Panc1 (cell line): ENCODE data around the gene GALNT13.

Experiments used
- CTCF ChIP-seq: fragments of 450-650 bp; IDR thresholded peaks from 2 replicates; pipeline ENCODE4 v1.5.1; 2017; ENCODE audit warnings: mild to moderate bottlenecking
- POLR2AphosphoS5 ChIP-seq: IDR thresholded peaks from 2 replicates; pipeline ENCODE4 v1.6.1; 2012; ENCODE audit warnings: mild to moderate bottlenecking, low read depth, low read length, moderate library complexity
- REST ChIP-seq, 2 experiments: IDR thresholded peaks; 2 replicates each; pipeline ENCODE4 v1.6.1; 2011 to 2012; ENCODE audit warnings: low read depth in 2 of 2, control low read depth in 1 of 2, low read length in 1 of 2, mild to moderate bottlenecking in 1 of 2, moderate library complexity in 1 of 2; ENCODE audit not compliant: insufficient read depth in 1 of 2
- SIN3A ChIP-seq: IDR thresholded peaks from 2 replicates; pipeline ENCODE4 v1.6.1; 2012; ENCODE audit warnings: low read depth, mild to moderate bottlenecking, low read length, moderate library complexity, borderline replicate concordance; ENCODE audit not compliant: insufficient read depth
- TCF7L2 ChIP-seq: IDR thresholded peaks from 2 replicates; pipeline ENCODE4 v1.6.1; 2011; ENCODE audit warnings: mild to moderate bottlenecking, low read depth, low read length, inconsistent platforms

- TF ChIP-seq CTCF (no peak), REST (IDR thresholded peaks at IDR 0.05; ENCODE audit: insufficient read depth in 1 of 2, low read depth in 2 of 2, low read length in 1 of 2) (no peak), POLR2AphosphoS5 (no peak), TCF7L2 (no peak), SIN3A (no peak)
These were observed 422.1 kb downstream of the GALNT13 start for GRCh38 chr2:154293864-154294263.
